Gastroesophageal sphincter (tissue), 2 donors: ENCODE measurements around the gene TSPAN9.

Experiments used
- EP300 ChIP-seq: sonication (generic); formaldehyde crosslinking; IDR thresholded peaks from one replicate; pipeline ENCODE4 v1.6.1; 2017; ENCODE audit warnings: antibody characterized with exemption, mild to moderate bottlenecking
- POLR2A ChIP-seq, 2 donors: fragments of 450-650 bp; IDR thresholded peaks; one replicate each; pipeline ENCODE4 v1.6.1; 2017; ENCODE audit warnings: antibody characterized with exemption in 2 of 2, mild to moderate bottlenecking in 2 of 2, moderate library complexity in 1 of 2
- POLR2AphosphoS5 ChIP-seq: sonication (generic); formaldehyde crosslinking; IDR thresholded peaks from one replicate; pipeline ENCODE4 v1.6.1; 2017; ENCODE audit warnings: antibody characterized with exemption

- no peak for TF ChIP-seq EP300
- no peak for TF ChIP-seq POLR2AphosphoS5
- no peak for TF ChIP-seq POLR2A (IDR thresholded peaks at IDR 0.05)
These were observed 184.7 kb downstream of the TSPAN9 start for GRCh38 chr12:3261782-3262359.
